ENCODE results near the gene INAFM1. TPM values are rescaled to one million over a fixed set of nuclear protein-coding genes. Genes with fewer than 3 reads are reported as not detected.
"Not testable (repeated sequence)": the region's sequence is repeated elsewhere in the genome, so short reads cannot be mapped to it uniquely, and the experiment has no call there.

The INAFM1 gene
- total and polyA plus RNA-seq, 12 donors = 6.9 to 183 (median 61.8) TPM

GRCh38 chr19:47274891-47275761, 441 bp downstream of the INAFM1 start:
- H3K27me3 ChIP-seq = no peaks in the 10 kb centered on the region
- peak overlapping the region; percentile 25 to 67 (median 38) for H3K4me3 ChIP-seq
- WGBS, 4 donors = 3 to 14% (median 5%) methylated on average over 6 to 82 of the region's 82 CpGs
- peaks cover 0 to 13% of the 10 kb centered on the region in 2 donors for H3K36me3 ChIP-seq (replicated peaks in 1 of 2)
- DNase-seq = peak; percentile 55 to 80 (median 63)
- no peaks in the 10 kb centered on the region for H3K9me3 ChIP-seq (replicated peaks in 1 of 3)
- peak overlapping the region; percentile 77 to 97 (median 85) for H3K27ac ChIP-seq
- intact Hi-C loops (cut with DNase I) = no loop called here
- TF ChIP-seq POLR2A (IDR thresholded peaks at IDR 0.05) = no peak
- no peak for TF ChIP-seq CTCF (IDR thresholded peaks at IDR 0.05)
- peaks cover 21 to 27% of the 10 kb centered on the region in 2 donors for H3K4me1 ChIP-seq (replicated peaks in 1 of 2)

GRCh38 chr19:47275791-47276461, 1.2 kb downstream of the INAFM1 start:
- peak in 1 of 2 donors; percentile 76 for TF ChIP-seq POLR2A (IDR thresholded peaks at IDR 0.05)
- TF ChIP-seq CTCF (IDR thresholded peaks at IDR 0.05) = no peak
- intact Hi-C loops (cut with DNase I) = no loop called here
- peak; percentile 73 to 92 (median 90) for DNase-seq
- H3K27ac ChIP-seq = peak overlapping the region; percentile 77 to 97 (median 85)
- WGBS, 4 donors = 12 to 44% (median 33%) methylated on average over 7 to 13 of the region's 13 CpGs
- H3K36me3 ChIP-seq (replicated peaks in 1 of 2) = peaks cover 0 to 5% of the 10 kb centered on the region in 2 donors
- H3K27me3 ChIP-seq = no peaks in the 10 kb centered on the region
- no peaks in the 10 kb centered on the region for H3K9me3 ChIP-seq (replicated peaks in 1 of 3)
- peaks cover 21 to 27% of the 10 kb centered on the region in 2 donors for H3K4me1 ChIP-seq (replicated peaks in 1 of 2)
- peak overlapping the region in 1 of 4 donors; percentile 67 for H3K4me3 ChIP-seq

- H3K27me3 ChIP-seq; H3K36me3 ChIP-seq (replicated peaks in 1 of 2); H3K4me3 ChIP-seq; DNase-seq; intact Hi-C loops (cut with DNase I); H3K9me3 ChIP-seq (replicated peaks in 1 of 3): not testable (repeated sequence)
- 74 to 95% (median 89%) methylated on average over 3 of the region's 3 CpGs for WGBS, 4 donors
- Histone ChIP-seq H3K4me1 (replicated peaks in 1 of 2) (peaks cover 21 to 27% of the 10 kb centered on the region in 2 donors), H3K27ac (peak overlapping the region; percentile 77 to 97 (median 85))
Observed at GRCh38 chr19:47276513-47276912, 1.8 kb downstream of the INAFM1 start.

GRCh38 chr19:47280183-47280797, 5.6 kb downstream of the INAFM1 start:
- H3K27me3 ChIP-seq = no peaks in the 10 kb centered on the region
- H3K9me3 ChIP-seq (replicated peaks in 1 of 3) = no peaks in the 10 kb centered on the region
- peak in 3 of 7 donors; percentile 39 to 61 (median 47) for DNase-seq
- intact Hi-C loops (cut with DNase I) = no loop called here
- WGBS, 4 donors = 85 to 91% (median 90%) methylated on average over 9 to 13 of the region's 13 CpGs
- TF ChIP-seq POLR2A (IDR thresholded peaks at IDR 0.05) = no peak
- peak; percentile 14 to 43 (median 27) for TF ChIP-seq CTCF (IDR thresholded peaks at IDR 0.05)
- H3K4me3 ChIP-seq = no peak overlapping the region
- peaks cover 11 to 30% of the 10 kb centered on the region in 2 donors for H3K4me1 ChIP-seq (replicated peaks in 1 of 2)
- no peak overlapping the region for H3K27ac ChIP-seq
- H3K36me3 ChIP-seq (replicated peaks in 1 of 2) = no peaks in the 10 kb centered on the region

All from adrenal gland (tissue), 12 donors.